ENCODE data around the gene NR4A3. TPM values are rescaled to one million over a fixed set of nuclear protein-coding genes. Genes with fewer than 3 reads are reported as not detected.

NR4A3 gene
- total and polyA plus RNA-seq, 2 of the 13 experiments (the other 11 are each of a cell fraction or from before 2014, with no cell fraction given): 0.02 to 0.09 TPM

GRCh38 chr9:99906403-99907207 is 84.9 kb downstream of the NR4A3 start, which contains the start of gene STX17 (continued):
- TF ChIP-seq ZNF142 (CRISPR knock-in tag; IDR thresholded peaks at IDR 0.05) (0 out of 2 replicates have a peak, but pooled peaks have one; percentile 52), ZFP62 (CRISPR knock-in tag; IDR thresholded peaks at IDR 0.05) (no peak), HIC2 (CRISPR knock-in tag; IDR thresholded peaks at IDR 0.05; ENCODE audit: low read depth) (peak; percentile 62; the same call in 1 of the 2 replicates), THAP11 (CRISPR knock-in tag; IDR thresholded peaks at IDR 0.05) (peak; percentile 69), ZBTB8A (CRISPR knock-in tag; IDR thresholded peaks at IDR 0.05; ENCODE audit: borderline replicate concordance, low read depth) (no peak), SNAPC4 (CRISPR knock-in tag; IDR thresholded peaks at IDR 0.05) (peak; percentile 84; the same call in 1 of the 2 replicates), BORCS8-MEF2B (CRISPR knock-in tag; IDR thresholded peaks at IDR 0.05) (peak; percentile 80), SMC3 (IDR thresholded peaks at IDR 0.05; ENCODE audit: low read length) (no peak), PHF5A (CRISPR knock-in tag; IDR thresholded peaks at IDR 0.05; ENCODE audit: low read depth, unreplicated experiment) (no peak)

Measured in HepG2 (cell line).